GM20000 (cell line): ENCODE data around the gene DSCAM.

Experiments used
- DNase-seq: peaks from one replicate; pipeline ENCODE4 v3.0.0; 2012; ENCODE audit warnings: low spot score
- CTCF ChIP-seq: IDR thresholded peaks from 2 replicates; pipeline ENCODE4 v1.5.1; 2012; ENCODE audit warnings: mild to moderate bottlenecking, control low read depth; ENCODE audit errors: extremely low read depth, missing control alignments

DSCAM gene

GRCh38 chr21:40176724-40177123 is 670.2 kb downstream of the DSCAM start:
- no peak for DNase-seq

GRCh38 chr21:40173816-40174215 is 673.1 kb downstream of the DSCAM start:
- TF ChIP-seq CTCF = no peak
- DNase-seq = no peak

More at GRCh38 chr21:40176724-40177123, 670.2 kb downstream of the DSCAM start:
- TF ChIP-seq CTCF = no peak

GRCh38 chr21:40169971-40170370 is 677.0 kb downstream of the DSCAM start:
- DNase-seq = no peak
- TF ChIP-seq CTCF = no peak

- no peak for DNase-seq
- TF ChIP-seq CTCF = no peak
Measured at GRCh38 chr21:40166291-40166843, 680.6 kb downstream of the DSCAM start.

GRCh38 chr21:40165773-40166070 is 681.2 kb downstream of the DSCAM start:
- DNase-seq = no peak
- no peak for TF ChIP-seq CTCF

GRCh38 chr21:40164905-40165772 is 681.8 kb downstream of the DSCAM start:
- TF ChIP-seq CTCF = no peak
- DNase-seq = no peak

- TF ChIP-seq CTCF = no peak
- no peak for DNase-seq
Measured at GRCh38 chr21:40162075-40162474, 684.9 kb downstream of the DSCAM start.
